Keratinocyte (primary cell): ENCODE measurements around the gene SHROOM4.

Experiments used
- EZH2 ChIP-seq: IDR thresholded peaks from one replicate; pipeline ENCODE4 v1.6.1; 2012; ENCODE audit warnings: inconsistent platforms, mild to moderate bottlenecking, low read length, moderate library complexity
- TF ChIP-seq, protein P1 (sequence below), 3 experiments: IDR thresholded peaks in 1 of 3; conservative IDR thresholded peaks in 1 of 3; optimal IDR thresholded peaks in 1 of 3; 2 replicates in 2 of 3; 3 replicates in 1 of 3; pipeline versions ENCODE3 to v1.5.1; 2011; ENCODE audit warnings: low read length in 3 of 3, mild to moderate bottlenecking in 3 of 3, moderate library complexity in 2 of 3, control low read depth in 1 of 3, inconsistent platforms in 1 of 3; ENCODE audit not compliant: insufficient read depth in 2 of 3; ENCODE audit errors: extremely low read depth in 1 of 3

GRCh38 chrX:50863471-50863870 is 49.5 kb upstream of the SHROOM4 start:
- TF ChIP-seq EZH2: no peak
- TF ChIP-seq, protein P1, sequence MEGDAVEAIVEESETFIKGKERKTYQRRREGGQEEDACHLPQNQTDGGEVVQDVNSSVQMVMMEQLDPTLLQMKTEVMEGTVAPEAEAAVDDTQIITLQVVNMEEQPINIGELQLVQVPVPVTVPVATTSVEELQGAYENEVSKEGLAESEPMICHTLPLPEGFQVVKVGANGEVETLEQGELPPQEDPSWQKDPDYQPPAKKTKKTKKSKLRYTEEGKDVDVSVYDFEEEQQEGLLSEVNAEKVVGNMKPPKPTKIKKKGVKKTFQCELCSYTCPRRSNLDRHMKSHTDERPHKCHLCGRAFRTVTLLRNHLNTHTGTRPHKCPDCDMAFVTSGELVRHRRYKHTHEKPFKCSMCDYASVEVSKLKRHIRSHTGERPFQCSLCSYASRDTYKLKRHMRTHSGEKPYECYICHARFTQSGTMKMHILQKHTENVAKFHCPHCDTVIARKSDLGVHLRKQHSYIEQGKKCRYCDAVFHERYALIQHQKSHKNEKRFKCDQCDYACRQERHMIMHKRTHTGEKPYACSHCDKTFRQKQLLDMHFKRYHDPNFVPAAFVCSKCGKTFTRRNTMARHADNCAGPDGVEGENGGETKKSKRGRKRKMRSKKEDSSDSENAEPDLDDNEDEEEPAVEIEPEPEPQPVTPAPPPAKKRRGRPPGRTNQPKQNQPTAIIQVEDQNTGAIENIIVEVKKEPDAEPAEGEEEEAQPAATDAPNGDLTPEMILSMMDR (optimal IDR thresholded peaks at IDR 0.05 in 1 of 3, IDR thresholded peaks at IDR 0.05 in 1 of 3, conservative IDR thresholded peaks at IDR 0.05 in 1 of 3; ENCODE audit: extremely low read depth in 1 of 3, insufficient read depth in 2 of 3, low read length in 3 of 3): no peak
